ENCODE data around the gene PTPRJ. TPM values are rescaled to one million over a fixed set of nuclear protein-coding genes. Genes with fewer than 3 reads are reported as not detected.
A peak's percentile ranks its signal among the peaks of the same experiment; 100 is the strongest.
"Not testable (repeated sequence)": the region's sequence is repeated elsewhere in the genome, so short reads cannot be mapped to it uniquely, and the experiment has no call there.

The PTPRJ gene
- total and polyA plus RNA-seq, 9 of the 15 experiments (the other 6 are each of a cell fraction or from before 2014, with no cell fraction given), result 0.56 to 10.7 (median 4.8) TPM

DNA sequence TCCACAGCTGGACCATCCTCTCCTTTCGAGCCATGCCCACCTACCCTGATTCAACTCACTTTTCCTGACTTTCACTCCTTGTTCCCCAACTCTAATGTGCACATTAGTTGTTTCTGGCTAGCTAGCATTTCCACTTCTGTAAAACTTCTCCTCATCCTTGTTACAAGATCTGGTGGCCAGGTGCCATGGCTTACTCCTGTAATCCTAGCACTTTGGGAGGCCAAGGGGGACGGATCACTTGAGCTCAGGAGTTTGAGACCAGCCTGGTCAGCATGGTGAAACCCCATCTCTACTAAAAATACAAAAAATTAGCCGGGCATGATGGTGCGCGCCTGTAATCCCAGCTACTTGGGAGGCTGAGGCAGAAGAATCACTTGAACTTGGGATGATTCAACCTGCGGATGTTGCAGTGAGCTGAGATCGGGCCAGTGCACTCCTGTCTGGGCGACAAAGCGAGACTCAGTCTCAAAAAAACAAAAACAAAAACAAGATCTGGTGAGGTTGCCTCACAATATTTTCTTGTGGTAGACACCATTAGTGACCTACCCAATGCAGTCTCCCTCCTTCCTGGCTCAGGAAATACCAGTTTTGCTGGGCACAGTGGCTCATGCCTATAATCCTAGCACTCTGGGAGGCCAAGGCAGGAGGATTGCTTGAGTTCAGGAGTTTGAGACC, 31.2 kb upstream of the PTPRJ start:
- H3K9me1 ChIP-seq (ENCODE audit: control insufficient read depth, insufficient read depth, low read length); H3K4me2 ChIP-seq (ENCODE audit: insufficient read depth, low read length); in situ Hi-C loops (cut with MboI); H4K20me1 ChIP-seq (replicated peaks; ENCODE audit: control insufficient read depth, insufficient read depth, low read length); CTCF ChIA-PET (ENCODE audit: low intra/inter-chr PET ratio); ATAC-seq; H3K9me3 ChIP-seq (replicated peaks; ENCODE audit: control insufficient read depth, insufficient read depth, low read depth, low read length); H3K27ac ChIP-seq (ENCODE audit: extremely low read depth, low read depth, low read length); H3K27me3 ChIP-seq (ENCODE audit: control insufficient read depth in 2 of 2, insufficient read depth in 2 of 2, low read length in 2 of 2); H3K36me3 ChIP-seq (ENCODE audit: control insufficient read depth, insufficient read depth, low read length); BruUV-seq (replicated peaks); intact Hi-C loops (cut with micrococcal nuclease); FAIRE-seq; H3K4me3 ChIP-seq; DNase-seq (ENCODE audit: extremely low read depth in 1 of 4, low spot score in 3 of 4); H3K79me2 ChIP-seq (ENCODE audit: control insufficient read depth, insufficient read depth, low read length): not testable (repeated sequence)
- peak overlapping the region in 1 of 2 experiments; percentile 27; a peak in 1 of 4 replicates for H3K9ac ChIP-seq (ENCODE audit: insufficient read depth in 1 of 2, low read depth in 2 of 2, low read length in 2 of 2)
- 62% methylated on average over 7 of the region's 9 CpGs for WGBS (ENCODE audit: insufficient coverage, low coverage, missing lambda C conversion rate)
- H3K4me1 ChIP-seq (replicated peaks in 1 of 2; ENCODE audit: control insufficient read depth in 2 of 2, insufficient read depth in 2 of 2, low read length in 2 of 2), result peaks cover 35 to 43% of the 10 kb centered on the region in 2 experiments
- POLR2A ChIA-PET, result interaction anchor here (0.5 to 1.6 kb wide), 6 partner anchors 12 to 372 kb away, joined by 3 to 7 read pairs (median 4); no protein-coding TSS in a partner anchor
- peak overlapping the region; percentile 76 for H2AFZ ChIP-seq (ENCODE audit: low read depth, low read length)

DNA sequence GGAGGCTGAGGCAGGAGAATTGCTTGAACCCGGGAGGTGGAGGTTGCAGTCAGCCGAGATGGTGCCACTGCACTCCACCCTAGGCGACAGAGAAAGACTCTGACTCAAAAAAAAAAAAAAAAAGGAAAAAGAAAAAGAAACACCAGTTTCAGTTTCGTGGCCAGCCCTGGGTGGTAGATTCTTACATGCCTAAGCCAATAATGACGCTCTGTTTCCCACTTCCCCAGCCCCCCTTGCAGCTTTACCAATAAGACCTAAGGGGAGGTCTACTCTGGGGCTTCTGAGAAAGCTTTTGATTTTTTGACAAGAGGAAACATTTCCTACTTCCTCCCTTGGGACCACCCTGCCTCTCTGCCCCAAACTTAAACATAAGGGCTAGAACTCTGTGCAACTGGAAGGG, 30.0 kb upstream of the PTPRJ start:
- ATAC-seq, result no peak
- no peak overlapping the region for H3K9ac ChIP-seq (ENCODE audit: insufficient read depth in 1 of 2, low read depth in 2 of 2, low read length in 2 of 2)
- BruUV-seq (replicated peaks), result no TSS peak
- in situ Hi-C loops (cut with MboI) (no loop called here), intact Hi-C loops (cut with micrococcal nuclease) (no loop called here)
- no peaks in the 10 kb centered on the region for H4K20me1 ChIP-seq (replicated peaks; ENCODE audit: control insufficient read depth, insufficient read depth, low read length)
- H3K36me3 ChIP-seq (ENCODE audit: control insufficient read depth, insufficient read depth, low read length), result no peaks in the 10 kb centered on the region
- peaks cover 30 to 35% of the 10 kb centered on the region in 2 experiments for H3K4me1 ChIP-seq (replicated peaks in 1 of 2; ENCODE audit: control insufficient read depth in 2 of 2, insufficient read depth in 2 of 2, low read length in 2 of 2)
- FAIRE-seq, result no peak
- H3K4me2 ChIP-seq (ENCODE audit: insufficient read depth, low read length), result no peak overlapping the region
- DNase-seq (ENCODE audit: extremely low read depth in 1 of 4, low spot score in 3 of 4), result no peak
- H3K79me2 ChIP-seq (ENCODE audit: control insufficient read depth, insufficient read depth, low read length), result no peaks in the 10 kb centered on the region
- H2AFZ ChIP-seq (ENCODE audit: low read depth, low read length), result no peak overlapping the region
- ChIA-PET CTCF (ENCODE audit: low intra/inter-chr PET ratio) (no interaction called here), POLR2A (no interaction called here)
- no peak overlapping the region for H3K27ac ChIP-seq (ENCODE audit: extremely low read depth, low read depth, low read length)
- no peak overlapping the region for H3K4me3 ChIP-seq
- H3K9me1 ChIP-seq (ENCODE audit: control insufficient read depth, insufficient read depth, low read length), result no peaks in the 10 kb centered on the region
- no peaks in the 10 kb centered on the region for H3K9me3 ChIP-seq (replicated peaks; ENCODE audit: control insufficient read depth, insufficient read depth, low read depth, low read length)
- WGBS (ENCODE audit: insufficient coverage, low coverage, missing lambda C conversion rate), result 83% methylated on average over 3 of the region's 5 CpGs
- no peaks in the 10 kb centered on the region for H3K27me3 ChIP-seq (ENCODE audit: control insufficient read depth in 2 of 2, insufficient read depth in 2 of 2, low read length in 2 of 2)
- TF ChIP-seq SMARCB1 (IDR thresholded peaks at IDR 0.05; ENCODE audit: insufficient read length, low read depth) (no peak), ZNF830 (CRISPR knock-in tag; IDR thresholded peaks at IDR 0.05) (no peak), KAT8 (IDR thresholded peaks at IDR 0.05; ENCODE audit: low read depth) (no peak), PHF21A (IDR thresholded peaks at IDR 0.05; ENCODE audit: borderline replicate concordance, low read depth) (no peak), ZC3H8 (IDR thresholded peaks at IDR 0.05) (no peak), ZNF239 (CRISPR knock-in tag; IDR thresholded peaks at IDR 0.05) (no peak), ADNP (tag; IDR thresholded peaks at IDR 0.05) (no peak), ZNF696 (CRISPR knock-in tag; conservative IDR thresholded peaks at IDR 0.05) (no peak), SMAD3 (CRISPR knock-in tag; conservative IDR thresholded peaks at IDR 0.05) (no peak), HSF4 (CRISPR knock-in tag; IDR thresholded peaks at IDR 0.05; ENCODE audit: borderline replicate concordance) (no peak)
- TF ChIP-seq, protein P1, sequence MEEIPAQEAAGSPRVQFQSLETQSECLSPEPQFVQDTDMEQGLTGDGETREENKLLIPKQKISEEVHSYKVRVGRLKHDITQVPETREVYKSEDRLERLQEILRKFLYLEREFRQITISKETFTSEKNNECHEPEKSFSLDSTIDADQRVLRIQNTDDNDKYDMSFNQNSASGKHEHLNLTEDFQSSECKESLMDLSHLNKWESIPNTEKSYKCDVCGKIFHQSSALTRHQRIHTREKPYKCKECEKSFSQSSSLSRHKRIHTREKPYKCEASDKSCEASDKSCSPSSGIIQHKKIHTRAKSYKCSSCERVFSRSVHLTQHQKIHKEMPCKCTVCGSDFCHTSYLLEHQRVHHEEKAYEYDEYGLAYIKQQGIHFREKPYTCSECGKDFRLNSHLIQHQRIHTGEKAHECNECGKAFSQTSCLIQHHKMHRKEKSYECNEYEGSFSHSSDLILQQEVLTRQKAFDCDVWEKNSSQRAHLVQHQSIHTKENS (CRISPR knock-in tag; IDR thresholded peaks at IDR 0.05), result no peak
- TF ChIP-seq, protein P2, sequence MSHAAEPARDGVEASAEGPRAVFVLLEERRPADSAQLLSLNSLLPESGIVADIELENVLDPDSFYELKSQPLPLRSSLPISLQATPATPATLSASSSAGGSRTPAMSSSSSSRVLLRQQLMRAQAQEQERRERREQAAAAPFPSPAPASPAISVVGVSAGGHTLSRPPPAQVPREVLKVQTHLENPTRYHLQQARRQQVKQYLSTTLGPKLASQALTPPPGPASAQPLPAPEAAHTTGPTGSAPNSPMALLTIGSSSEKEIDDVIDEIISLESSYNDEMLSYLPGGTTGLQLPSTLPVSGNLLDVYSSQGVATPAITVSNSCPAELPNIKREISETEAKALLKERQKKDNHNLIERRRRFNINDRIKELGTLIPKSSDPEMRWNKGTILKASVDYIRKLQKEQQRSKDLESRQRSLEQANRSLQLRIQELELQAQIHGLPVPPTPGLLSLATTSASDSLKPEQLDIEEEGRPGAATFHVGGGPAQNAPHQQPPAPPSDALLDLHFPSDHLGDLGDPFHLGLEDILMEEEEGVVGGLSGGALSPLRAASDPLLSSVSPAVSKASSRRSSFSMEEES (CRISPR knock-in tag; IDR thresholded peaks at IDR 0.05), result no peak
- TF ChIP-seq, protein P3, sequence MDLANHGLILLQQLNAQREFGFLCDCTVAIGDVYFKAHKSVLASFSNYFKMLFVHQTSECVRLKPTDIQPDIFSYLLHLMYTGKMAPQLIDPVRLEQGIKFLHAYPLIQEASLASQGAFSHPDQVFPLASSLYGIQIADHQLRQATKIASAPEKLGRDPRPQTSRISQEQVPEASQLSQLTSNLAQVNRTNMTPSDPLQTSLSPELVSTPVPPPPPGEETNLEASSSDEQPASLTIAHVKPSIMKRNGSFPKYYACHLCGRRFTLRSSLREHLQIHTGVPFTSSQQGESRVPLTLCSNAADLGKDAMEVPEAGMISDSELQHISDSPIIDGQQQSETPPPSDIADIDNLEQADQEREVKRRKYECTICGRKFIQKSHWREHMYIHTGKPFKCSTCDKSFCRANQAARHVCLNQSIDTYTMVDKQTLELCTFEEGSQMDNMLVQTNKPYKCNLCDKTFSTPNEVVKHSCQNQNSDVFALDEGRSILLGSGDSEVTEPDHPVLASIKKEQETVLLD (IDR thresholded peaks at IDR 0.05), result no peak

Measured in K562 (cell line).